G401 (cell line): Measurements from ENCODE around the gene BICC1. TPM values are rescaled to one million over a fixed set of nuclear protein-coding genes. Genes with fewer than 3 reads are reported as not detected.
"Not testable (repeated sequence)": the region's sequence is repeated elsewhere in the genome, so short reads cannot be mapped to it uniquely, and the experiment has no call there.

Source experiments
- DNase-seq: peaks from one replicate; pipeline ENCODE4 v3.0.0-alpha.2; 2015; ENCODE audit warnings: low spot score
- in situ Hi-C: cut with HindIII; loops from 2 replicates; pipeline ENCODE4 v1.10.0; 2016; ENCODE audit warnings: low sequenced_read_pairs, mixed read lengths
- total RNA-seq: library from RNA; depleted of rRNA; stranded (reverse); fragments of >200 nt; shearing (Covaris generic); gene quantifications from 2 replicates; pipeline ENCODE4 v1.2.3, GENCODE V29; 2014

BICC1 gene
- total RNA-seq, 1 experiment from 2014 or later: not detected

DNA sequence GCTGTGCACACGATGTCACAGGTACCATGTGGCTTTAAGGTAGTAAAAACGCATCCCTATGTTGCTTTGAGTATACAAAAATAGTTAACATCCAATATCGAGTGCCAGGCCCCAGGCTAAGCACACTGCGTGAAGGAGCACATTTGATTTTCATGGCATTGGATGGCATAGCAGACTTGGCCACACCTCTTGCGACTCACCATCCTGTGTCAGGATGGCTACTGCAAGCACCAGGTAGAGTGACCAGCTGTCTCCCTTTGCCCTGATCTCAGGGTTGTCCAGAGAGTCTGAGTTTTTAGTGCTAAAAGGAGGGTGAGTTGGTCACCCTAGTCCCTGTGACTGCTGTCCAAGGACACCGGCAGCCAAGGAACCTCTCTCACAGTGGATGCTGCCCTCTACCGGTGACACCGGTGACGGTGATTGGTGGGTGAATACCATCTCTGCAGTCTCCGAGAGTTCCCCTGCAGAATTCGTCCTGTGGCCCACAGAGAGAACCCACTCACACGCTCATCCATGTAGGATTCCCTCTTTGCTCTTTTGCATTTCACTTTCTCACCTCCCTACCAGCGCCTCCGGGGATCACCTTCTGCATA, 76.1 kb downstream of the BICC1 start:
- no peak for DNase-seq
- in situ Hi-C loops: no loop called here

GRCh38 chr10:58590152-58590840, 77.6 kb downstream of the BICC1 start:
- in situ Hi-C loops: no loop called here
- no peak for DNase-seq

- in situ Hi-C loops: no loop called here
Measured at GRCh38 chr10:58590924-58591323, 78.3 kb downstream of the BICC1 start.

GRCh38 chr10:58593008-58593407, 80.3 kb downstream of the BICC1 start:
- in situ Hi-C loops: no loop called here
- no peak for DNase-seq

More at GRCh38 chr10:58590924-58591323, 78.3 kb downstream of the BICC1 start:
- no peak for DNase-seq

- DNase-seq, in situ Hi-C loops: not testable (repeated sequence)
Measured at GRCh38 chr10:58597211-58597610, 84.5 kb downstream of the BICC1 start.

DNA sequence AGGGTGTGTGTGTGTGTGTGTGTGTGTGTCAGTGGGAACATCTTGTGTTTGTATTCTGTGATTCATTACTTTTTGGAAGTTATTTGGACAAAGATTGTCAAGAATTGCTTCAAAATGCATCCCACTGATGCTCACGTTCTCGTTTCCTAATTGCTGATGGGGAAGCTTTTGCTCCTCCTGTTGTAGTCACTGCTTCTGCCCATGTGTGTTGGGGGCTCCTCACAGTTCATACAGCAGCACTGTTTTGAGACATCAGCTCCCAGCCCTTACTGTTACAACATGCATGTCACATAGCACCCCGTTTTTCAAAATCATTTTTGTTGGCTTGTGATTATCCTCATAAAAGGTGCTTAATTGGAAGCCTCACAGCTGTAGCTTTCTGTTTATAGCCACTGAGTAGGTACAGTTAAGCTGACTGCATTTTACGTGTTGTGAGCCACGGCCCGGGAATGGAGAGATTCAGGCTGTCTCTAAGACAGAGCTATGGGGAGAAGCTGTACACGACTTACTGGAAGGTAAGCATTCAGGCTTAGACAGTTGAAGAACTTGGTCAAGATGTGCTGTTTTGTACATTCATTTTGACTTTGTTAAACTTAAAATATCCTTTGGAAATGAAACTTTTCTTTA, 87.4 kb downstream of the BICC1 start:
- in situ Hi-C loops: no loop called here
- no peak for DNase-seq

GRCh38 chr10:58608351-58608750, 95.7 kb downstream of the BICC1 start:
- DNase-seq: no peak
- in situ Hi-C loops: no loop called here

DNA sequence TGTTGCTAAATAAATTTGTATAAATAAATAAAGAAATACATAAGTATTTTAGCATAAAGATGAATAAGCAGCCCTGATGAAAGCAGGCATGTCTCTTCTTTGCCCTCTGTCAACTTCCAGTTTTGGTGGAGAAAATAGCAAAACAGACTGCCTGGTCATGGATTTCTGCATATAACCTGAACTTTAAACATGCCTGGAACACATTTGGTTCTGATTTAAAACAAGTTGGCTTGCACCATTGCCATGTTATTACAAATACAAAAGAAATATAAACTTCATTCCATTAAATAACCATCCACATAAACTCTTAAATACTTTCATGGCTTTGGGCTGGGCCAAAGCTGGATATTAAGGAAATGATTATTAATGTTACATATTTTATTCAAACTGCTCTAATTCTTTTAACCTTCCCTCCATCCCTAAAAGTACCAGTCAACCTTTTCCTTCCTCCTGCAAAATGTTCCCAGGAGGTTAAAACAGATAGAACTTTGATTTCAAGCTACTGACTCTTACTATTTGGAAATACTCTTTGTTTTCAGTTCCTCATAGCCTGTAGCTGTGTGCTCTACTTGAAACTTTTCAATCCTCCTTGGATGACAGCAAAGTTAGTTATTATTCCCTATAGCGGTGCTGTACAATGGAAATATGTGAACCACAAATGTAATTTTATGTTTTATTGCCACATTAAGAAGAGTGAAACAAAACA, 96.3 kb downstream of the BICC1 start:
- DNase-seq: no peak
- in situ Hi-C loops: no loop called here

GRCh38 chr10:58609532-58610150, 97.0 kb downstream of the BICC1 start:
- DNase-seq: no peak
- in situ Hi-C loops: no loop called here

GRCh38 chr10:58615237-58615935, 102.7 kb downstream of the BICC1 start:
- in situ Hi-C loops: no loop called here
- DNase-seq: no peak

GRCh38 chr10:58618158-58618676, 105.5 kb downstream of the BICC1 start:
- in situ Hi-C loops: no loop called here
- no peak for DNase-seq

DNA sequence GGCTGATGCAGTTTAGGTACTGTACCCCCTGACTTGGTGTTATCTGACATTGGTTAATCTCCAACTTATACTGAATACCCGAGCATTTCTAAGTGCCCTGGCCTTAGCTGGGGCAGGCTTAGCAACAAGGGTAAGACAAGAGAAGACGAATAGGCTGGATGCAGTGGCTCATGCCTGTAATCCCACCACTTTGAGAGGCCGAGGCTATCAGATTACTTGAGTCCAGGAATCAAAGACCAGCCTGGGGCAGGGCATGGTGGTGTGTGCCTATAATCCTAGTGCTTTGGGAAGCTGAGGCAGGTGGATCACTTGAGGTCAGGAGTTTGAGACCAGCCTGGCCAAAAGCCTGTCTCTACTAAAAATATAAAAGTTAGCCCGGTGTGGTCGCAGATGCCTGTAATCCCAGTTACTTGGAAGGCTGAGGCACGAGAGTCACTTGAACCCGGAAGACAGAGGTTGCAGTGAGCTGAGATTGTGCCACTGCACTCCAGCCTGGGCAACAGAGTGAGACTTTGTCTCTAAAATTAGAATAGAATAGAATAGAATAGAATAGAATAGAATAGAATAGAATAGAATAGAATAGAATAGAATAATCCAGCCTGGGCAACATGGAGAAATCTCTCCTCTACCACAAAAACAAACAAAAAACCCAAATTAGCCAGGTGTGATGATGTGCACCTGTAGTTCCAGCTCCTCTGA, 108.9 kb downstream of the BICC1 start:
- DNase-seq: no peak
- in situ Hi-C loops: no loop called here

DNA sequence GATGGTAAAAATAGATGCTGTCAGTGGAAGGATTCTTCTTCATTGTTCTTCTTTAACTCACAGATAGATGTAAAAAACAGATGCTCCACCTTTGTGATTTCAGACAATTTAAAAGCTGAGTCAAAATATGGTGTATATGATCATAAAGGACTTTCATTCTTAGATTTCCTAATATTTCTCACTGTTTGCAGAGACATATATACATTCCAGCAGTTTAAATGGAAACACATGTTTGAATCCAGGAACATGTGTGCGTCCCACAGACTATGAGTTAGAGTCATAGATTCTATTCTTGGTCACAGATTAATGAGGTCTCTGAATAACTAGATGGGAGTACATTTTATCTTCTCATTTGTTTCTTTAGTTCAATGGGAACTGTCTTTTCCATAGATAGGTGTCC, 109.6 kb downstream of the BICC1 start:
- in situ Hi-C loops: no loop called here

DNA sequence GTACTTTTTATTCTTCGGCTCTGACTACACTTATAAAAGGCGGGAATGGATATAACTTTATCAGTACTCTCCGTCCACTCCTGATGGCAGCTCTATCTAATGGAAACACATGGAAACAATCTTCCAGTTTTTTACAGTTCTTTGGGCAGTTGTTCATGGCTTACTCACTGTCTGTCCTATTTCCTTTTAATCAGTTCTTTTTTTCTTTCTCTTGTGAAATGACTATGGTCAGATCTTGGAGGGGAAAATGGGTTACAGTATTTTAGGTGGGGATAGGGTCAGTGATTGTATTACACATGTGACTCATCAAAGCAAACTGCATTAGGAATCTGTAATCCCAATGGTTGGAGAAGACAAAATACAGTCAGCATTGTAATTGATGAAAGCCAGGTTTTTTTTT, 112.4 kb downstream of the BICC1 start:
- in situ Hi-C loops: no loop called here
- no peak for DNase-seq

More for the DNA sequence above, 109.6 kb downstream of the BICC1 start:
- no peak for DNase-seq

DNA sequence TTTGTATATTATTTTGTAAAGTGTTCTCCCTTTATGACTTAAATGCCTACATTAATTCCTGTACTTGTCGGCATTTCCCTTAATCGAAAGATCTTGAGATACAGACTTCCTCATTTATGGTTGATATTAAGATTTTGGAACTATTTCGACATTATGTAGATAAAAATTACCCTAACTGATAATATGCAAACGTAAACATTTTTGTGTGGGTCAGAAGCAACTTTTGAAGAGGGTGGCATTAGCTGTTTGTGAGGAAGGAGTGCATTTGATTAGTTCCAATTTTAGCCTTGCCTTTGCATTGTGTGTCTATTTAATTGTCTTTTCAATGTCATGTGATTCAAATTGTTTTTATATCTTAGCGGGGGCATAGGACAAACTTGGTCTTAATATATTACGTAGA, 114.7 kb downstream of the BICC1 start:
- DNase-seq: no peak
- in situ Hi-C loops: no loop called here

DNA sequence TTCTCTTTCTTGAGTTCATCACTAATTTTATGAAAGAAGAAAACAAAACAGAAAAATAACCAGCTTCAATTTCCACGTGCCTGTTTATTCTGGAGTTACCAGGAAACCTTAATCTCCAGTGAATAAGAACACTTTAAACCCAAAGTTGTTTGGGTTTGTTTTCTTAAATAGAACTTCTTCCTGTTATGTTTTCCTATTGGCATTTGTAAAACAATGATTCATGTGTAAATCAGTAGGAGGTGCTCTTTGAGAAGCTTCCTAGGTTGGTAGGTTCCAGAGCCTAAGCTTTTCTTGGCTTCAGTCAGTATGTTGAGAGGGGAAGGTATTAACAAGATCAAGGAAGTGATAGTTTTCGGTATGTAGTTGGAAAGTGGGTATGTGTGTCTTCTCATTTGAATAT, 119.0 kb downstream of the BICC1 start:
- DNase-seq: no peak
- in situ Hi-C loops: no loop called here

- no peak for DNase-seq
- in situ Hi-C loops: no loop called here
Measured at GRCh38 chr10:58632216-58632615, 119.5 kb downstream of the BICC1 start.

DNA sequence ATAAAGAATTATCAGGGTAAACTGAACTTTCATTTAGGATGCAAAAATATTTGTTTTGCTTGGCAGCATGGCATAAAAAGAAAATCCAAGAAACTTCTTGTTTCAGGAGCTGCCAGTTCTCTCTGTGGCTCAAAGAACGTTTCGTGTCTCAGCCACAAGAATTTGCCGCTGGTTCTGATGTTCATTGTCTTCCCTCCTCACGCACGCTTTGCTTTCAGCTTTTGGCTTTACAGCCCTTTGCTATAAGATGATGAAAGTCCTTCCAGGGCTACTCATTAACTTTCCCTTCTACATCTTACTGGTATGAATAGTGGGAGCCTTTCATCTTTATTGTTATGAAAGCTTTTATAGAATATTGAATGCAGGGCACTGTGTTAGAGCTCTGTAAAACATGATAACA, 124.7 kb downstream of the BICC1 start:
- in situ Hi-C loops: no loop called here

More for the DNA sequence above, 124.7 kb downstream of the BICC1 start:
- DNase-seq: no peak
